Skeletal muscle satellite cell (primary cell): ENCODE measurements around the gene TINCR.

Experiments used
- H3K27me3 ChIP-seq: 2 replicates; pipeline ENCODE4 v1.7.0; 2013; ENCODE audit warnings: low read length; ENCODE audit not compliant: control insufficient read depth, insufficient read depth
- H3K36me3 ChIP-seq: 2 replicates; pipeline ENCODE4 v1.7.0; 2013; ENCODE audit warnings: mild to moderate bottlenecking, control low read depth, low read length; ENCODE audit not compliant: insufficient read depth
- H3K4me1 ChIP-seq: 2 replicates; pipeline ENCODE4 v1.7.0; 2013; ENCODE audit warnings: low read length; ENCODE audit not compliant: control insufficient read depth, insufficient read depth
- H3K4me2 ChIP-seq: 2 replicates; pipeline ENCODE4 v1.7.0; 2013; ENCODE audit warnings: mild to moderate bottlenecking, low read length
- H3K4me3 ChIP-seq: 2 replicates; pipeline ENCODE4 v1.7.0; 2013; ENCODE audit warnings: low read length
- H3K9ac ChIP-seq: 2 replicates; pipeline ENCODE4 v1.7.0; 2013; ENCODE audit warnings: mild to moderate bottlenecking, low read depth, low read length, moderate library complexity
- H3K9me3 ChIP-seq: replicated peaks from 2 replicates; pipeline ENCODE4 v1.7.0; 2013; ENCODE audit warnings: mild to moderate bottlenecking, control low read depth, low read length

The TINCR gene

DNA sequence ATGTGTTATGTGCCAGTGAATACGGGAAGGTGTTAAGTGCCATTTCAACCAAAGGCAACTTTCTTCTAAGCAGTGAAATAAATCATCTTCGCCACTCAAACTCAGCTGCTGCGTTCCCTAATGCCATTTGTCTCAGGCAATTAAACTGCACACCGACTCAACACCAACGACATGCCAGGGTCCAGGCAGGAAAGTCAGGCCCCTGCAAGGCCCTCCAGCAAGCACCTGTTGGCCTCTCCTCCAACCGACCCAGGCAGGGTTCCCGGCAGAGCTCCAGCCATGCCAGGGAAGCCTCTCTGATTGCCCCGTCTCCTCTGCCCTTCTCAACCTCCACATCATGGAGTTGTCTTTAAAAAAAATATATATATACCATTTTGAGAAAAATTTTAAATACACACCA is 33.0 kb upstream of the TINCR start:
- H3K4me1 ChIP-seq: peaks cover 4% of the 10 kb centered on the region
- no peak overlapping the region for H3K4me3 ChIP-seq
- peaks cover 80% of the 10 kb centered on the region for H3K36me3 ChIP-seq
- H3K4me2 ChIP-seq: no peak overlapping the region
- H3K9ac ChIP-seq: no peak overlapping the region
- H3K27me3 ChIP-seq: no peaks in the 10 kb centered on the region
- H3K9me3 ChIP-seq: no peaks in the 10 kb centered on the region

DNA sequence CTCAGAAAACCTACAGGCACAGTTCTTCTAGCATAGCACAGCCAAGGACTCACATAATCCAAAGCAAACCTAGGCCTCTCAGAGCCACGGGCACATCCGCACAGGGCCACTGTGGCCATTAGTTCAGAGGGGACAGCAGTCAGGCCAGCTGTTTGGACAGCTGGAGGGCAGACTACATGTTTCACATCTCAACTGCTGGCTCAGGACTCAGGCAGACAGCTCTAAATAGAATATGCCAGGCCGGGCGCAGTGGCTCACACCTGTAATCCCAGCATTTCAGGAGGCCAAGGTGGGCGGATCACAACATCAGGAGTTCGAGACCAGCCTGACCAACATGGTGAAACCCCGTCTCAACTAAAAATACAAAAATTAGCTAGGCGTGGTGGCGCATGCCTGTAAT is 28.0 kb upstream of the TINCR start:
- Histone ChIP-seq H3K27me3 (no peaks in the 10 kb centered on the region), H3K4me2 (no peak overlapping the region), H3K9ac (no peak overlapping the region), H3K36me3 (peaks cover 95% of the 10 kb centered on the region), H3K9me3 (no peaks in the 10 kb centered on the region), H3K4me3 (no peak overlapping the region), H3K4me1 (no peaks in the 10 kb centered on the region)

DNA sequence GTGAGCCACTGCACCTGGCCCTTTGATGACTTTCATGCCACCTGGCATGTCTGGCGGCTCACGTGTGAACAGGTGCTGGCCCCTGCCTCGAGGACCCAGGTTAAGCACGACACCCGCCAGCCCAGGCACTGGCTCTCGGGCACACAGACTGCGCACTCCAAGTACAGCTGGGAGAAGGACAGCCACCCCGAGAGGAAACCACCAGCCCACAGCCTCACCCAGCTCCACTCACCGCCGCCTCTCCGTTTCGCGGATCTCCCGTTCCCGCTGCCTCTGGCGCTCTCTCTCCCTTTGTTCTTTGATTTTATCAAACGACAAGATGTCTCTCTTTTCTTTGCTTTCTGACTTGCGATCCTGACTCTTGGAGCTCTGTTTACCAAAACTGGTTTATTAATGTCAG is 27.4 kb upstream of the TINCR start:
- H3K9ac ChIP-seq: no peak overlapping the region
- no peak overlapping the region for H3K4me3 ChIP-seq
- H3K27me3 ChIP-seq: no peaks in the 10 kb centered on the region
- H3K4me2 ChIP-seq: no peak overlapping the region
- H3K9me3 ChIP-seq: no peaks in the 10 kb centered on the region
- H3K4me1 ChIP-seq: no peaks in the 10 kb centered on the region
- H3K36me3 ChIP-seq: peaks cover 95% of the 10 kb centered on the region

DNA sequence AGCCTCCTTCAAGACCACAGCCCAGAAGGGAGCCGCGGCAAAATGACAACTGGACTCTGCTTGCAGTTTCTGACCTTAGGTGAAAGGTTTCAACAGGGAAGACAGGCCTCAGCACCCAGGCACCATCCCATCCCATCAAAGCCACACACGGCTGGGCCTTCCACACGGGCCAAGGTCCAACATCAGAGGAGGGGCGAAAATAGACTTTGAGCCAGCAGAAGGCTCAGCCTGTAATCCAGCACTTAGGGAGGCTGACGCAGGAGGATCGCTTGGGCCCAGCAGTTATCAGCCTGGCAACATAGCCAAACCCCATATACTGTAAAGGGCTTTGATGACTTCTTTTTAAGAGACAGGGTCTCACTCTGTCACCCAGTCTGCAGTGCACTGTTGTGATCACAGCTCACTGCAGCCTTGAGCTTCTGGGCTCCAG is 26.8 kb upstream of the TINCR start:
- H3K27me3 ChIP-seq: no peaks in the 10 kb centered on the region
- peaks cover 95% of the 10 kb centered on the region for H3K36me3 ChIP-seq

DNA sequence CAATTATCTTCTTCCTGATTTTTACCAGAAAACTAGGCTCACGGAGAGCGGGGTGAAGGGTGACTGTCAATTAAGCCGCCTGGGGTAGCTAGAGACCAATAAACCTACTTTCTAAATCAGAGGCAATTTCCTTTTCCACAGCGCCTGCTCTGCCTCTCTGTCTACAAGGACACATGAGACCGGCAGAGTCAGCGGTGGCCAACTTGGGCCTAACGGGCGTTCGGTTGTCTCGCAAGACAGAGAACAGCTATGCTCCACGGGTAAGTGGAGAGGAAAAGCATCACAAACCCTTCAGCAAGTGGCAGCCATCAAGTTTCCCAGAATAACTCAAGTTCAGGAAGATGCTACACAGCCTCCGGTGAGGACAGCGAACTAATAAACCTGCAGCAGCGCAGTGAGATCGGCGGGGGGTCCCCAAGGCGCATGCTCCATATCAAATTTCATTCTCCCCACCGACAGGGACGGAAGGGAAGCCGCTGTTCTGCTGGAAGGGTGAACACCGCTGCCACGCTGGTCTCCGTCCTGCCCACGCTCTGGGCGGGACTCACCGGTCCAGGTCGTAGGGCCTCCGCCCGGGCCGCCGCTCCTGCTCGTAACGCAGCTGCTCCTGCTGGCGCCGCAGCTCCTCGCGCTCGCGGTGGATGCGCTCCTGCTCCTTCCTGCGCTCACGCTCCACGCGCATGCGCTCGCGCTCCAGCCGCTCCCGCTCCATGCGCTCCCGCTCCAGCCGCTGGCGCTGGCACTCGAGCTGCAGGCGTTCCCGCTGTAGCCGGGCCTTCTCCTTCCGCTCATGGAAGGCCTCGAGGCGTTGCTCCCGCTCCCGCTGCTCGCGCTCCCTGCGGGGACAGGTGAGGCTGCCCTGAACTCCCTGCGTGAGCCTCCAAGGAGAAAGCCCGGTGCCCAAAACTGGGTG is 25.8 kb upstream of the TINCR start:
- Histone ChIP-seq H3K4me1 (no peaks in the 10 kb centered on the region), H3K9ac (no peak overlapping the region), H3K4me2 (no peak overlapping the region), H3K36me3 (peaks cover 95% of the 10 kb centered on the region), H3K27me3 (no peaks in the 10 kb centered on the region), H3K4me3 (no peak overlapping the region), H3K9me3 (no peaks in the 10 kb centered on the region)

More for the DNA sequence above, 26.8 kb upstream of the TINCR start:
- no peak overlapping the region for H3K4me3 ChIP-seq
- no peak overlapping the region for H3K4me2 ChIP-seq
- no peak overlapping the region for H3K9ac ChIP-seq
- no peaks in the 10 kb centered on the region for H3K4me1 ChIP-seq
- H3K9me3 ChIP-seq: no peaks in the 10 kb centered on the region

DNA sequence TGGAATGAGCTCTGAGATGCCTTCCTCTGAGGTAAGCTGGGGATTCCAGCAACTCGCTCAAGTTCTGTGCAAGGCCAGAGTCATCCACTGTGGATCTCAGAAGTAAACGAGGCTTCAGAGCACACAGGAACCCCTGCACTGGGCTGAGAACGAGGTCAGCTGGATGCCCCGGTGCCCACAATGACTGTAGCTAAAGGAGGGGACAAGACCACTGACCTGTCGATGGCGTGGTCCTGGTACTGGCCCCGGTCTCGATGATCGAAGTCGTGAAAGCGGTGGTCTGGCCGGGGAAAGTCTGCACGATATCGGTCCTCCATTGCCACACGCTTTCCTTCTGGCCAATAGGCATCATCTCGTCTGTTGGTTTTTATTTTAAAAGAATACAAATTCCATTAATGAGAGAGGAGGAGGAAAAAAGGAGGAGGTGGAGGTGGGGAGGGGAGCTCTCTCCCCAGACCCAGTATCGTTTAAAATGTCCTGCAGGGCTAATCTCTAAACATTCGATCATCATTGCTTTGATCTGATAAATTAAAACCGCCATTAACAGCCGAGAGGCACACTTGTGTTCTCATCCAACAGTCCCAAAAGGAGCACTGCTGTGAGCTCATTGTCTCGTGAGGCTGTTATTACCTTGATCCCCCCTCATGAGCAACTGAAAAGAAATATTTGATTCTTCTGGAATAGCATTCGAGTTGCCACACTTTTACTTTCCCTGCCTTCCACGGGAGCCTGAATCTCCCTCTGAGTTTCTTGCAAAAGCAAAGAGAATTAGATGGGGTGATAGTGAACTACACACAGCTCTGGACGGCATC is 25.0 kb upstream of the TINCR start:
- Histone ChIP-seq H3K36me3 (peaks cover 95% of the 10 kb centered on the region), H3K9ac (no peak overlapping the region), H3K9me3 (no peaks in the 10 kb centered on the region), H3K4me1 (no peaks in the 10 kb centered on the region), H3K27me3 (no peaks in the 10 kb centered on the region), H3K4me2 (no peak overlapping the region), H3K4me3 (no peak overlapping the region)

DNA sequence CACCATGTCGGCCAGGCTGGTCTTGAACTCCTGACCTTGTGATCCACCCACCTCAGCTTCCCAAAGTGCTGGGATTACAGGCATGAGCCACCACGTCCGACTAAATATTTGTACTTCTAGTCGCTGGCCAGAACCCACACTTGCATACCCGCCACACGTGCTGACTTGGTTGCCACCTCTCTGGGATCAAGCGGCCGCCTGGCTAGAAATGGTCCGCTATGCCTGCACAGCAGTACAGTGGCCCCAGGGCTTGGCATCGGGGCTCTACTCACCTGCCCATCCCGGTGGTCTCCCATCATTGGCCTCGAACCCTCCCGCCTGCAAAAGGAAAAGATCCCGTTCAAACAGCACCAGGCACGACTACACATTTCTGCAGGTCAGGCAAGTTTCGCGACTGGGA is 23.7 kb upstream of the TINCR start:
- Histone ChIP-seq H3K27me3 (no peaks in the 10 kb centered on the region), H3K4me2 (no peak overlapping the region), H3K4me3 (no peak overlapping the region), H3K9ac (no peak overlapping the region), H3K36me3 (peaks cover 96% of the 10 kb centered on the region), H3K9me3 (no peaks in the 10 kb centered on the region), H3K4me1 (peaks cover 3% of the 10 kb centered on the region)

DNA sequence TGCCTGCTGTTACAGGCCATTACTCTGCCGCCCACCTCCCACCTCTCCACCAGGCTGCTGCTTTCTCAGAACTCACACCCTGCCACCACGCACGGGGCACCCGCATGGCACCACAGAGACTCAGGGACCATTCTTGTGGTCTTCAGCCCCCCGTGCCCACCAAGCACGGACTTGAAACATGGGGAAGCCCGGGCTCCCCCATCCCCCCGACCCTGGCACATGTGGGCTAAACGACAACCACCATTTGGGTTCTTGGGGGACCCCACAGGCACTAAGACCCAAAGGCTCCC is 23.1 kb upstream of the TINCR start:
- H3K4me1 ChIP-seq: peaks cover 10% of the 10 kb centered on the region
- peaks cover 90% of the 10 kb centered on the region for H3K36me3 ChIP-seq
- no peak overlapping the region for H3K9ac ChIP-seq

DNA sequence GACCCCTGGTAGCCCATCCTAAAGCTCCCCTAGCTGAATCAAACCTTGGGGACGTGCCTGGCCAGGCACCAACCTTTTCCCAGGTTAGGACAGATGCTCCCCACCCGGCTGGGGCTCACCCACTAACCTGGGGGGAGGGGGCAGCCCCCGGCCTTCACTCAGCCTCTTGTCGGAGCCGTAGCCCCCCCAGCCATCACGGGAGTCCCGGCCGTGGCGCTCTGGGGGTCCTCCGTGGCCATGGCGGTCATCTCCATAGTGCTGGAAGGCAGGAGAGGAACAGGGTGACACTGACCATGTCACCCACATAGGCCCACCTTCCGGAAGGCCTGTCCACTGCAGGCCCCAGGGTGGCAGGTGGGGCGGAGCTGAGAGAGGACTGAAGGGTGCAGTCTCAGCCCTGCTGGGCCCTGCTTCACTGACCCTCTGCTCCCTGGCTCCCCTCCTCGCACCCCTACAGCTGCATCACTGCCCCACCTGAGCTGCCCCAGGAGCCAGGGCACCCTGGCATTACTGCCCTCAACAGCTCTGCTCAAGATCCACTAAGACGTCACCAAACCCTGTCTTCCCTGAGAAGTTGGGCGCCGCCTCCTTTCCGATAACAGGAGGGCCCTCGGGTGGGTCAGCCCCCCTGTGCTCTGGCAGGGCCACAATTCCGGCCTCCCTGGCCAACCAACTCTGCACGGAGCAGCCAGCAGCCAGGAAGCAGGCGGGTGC is 22.6 kb upstream of the TINCR start:
- H3K4me3 ChIP-seq: no peak overlapping the region
- no peak overlapping the region for H3K4me2 ChIP-seq
- H3K9me3 ChIP-seq: no peaks in the 10 kb centered on the region
- no peaks in the 10 kb centered on the region for H3K27me3 ChIP-seq
- H3K36me3 ChIP-seq: peaks cover 85% of the 10 kb centered on the region
- peaks cover 15% of the 10 kb centered on the region for H3K4me1 ChIP-seq
- H3K9ac ChIP-seq: no peak overlapping the region

More for the DNA sequence above, 23.1 kb upstream of the TINCR start:
- Histone ChIP-seq H3K9me3 (no peaks in the 10 kb centered on the region), H3K4me3 (no peak overlapping the region), H3K4me2 (no peak overlapping the region), H3K27me3 (no peaks in the 10 kb centered on the region)

DNA sequence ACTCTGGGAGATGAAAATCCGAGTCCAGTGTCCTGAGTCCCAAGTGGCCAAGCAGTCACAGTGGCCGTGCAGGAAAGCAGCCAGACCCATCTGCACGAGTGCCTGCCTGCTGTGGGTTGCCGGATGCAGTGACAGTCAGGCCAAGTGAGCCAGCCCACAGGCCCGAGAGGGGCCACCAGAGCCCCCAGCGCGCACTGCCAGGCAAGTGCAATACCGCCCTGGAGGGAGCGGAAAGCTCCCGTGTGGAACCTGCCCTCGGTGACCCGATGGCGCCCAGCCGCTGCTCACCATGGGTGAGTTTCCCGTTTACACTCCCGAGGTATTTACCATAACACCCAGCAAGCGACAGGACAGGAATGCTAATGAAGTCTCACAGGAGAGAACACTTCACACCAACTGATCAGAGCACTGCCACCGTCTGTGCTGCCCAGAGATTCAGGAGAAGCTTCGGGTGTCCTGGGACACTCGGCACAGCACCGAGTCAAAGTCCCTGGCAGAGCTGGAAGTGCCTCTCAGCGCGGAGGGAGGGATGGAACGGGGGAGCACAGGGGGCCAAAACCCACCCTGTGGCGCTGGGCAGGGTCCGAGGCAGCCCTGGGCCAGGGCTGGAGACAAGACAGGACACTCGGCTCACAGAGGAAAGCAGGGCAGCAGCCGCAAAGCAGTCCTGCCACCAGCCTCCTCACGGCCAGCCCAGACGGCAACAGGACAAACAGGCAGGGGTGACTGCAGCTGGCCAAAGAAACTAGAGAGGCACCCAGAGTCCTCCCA is 21.3 kb upstream of the TINCR start:
- Histone ChIP-seq H3K27me3 (no peaks in the 10 kb centered on the region), H3K4me1 (peaks cover 18% of the 10 kb centered on the region), H3K4me2 (no peak overlapping the region), H3K4me3 (no peak overlapping the region), H3K36me3 (peaks cover 73% of the 10 kb centered on the region), H3K9ac (no peak overlapping the region), H3K9me3 (no peaks in the 10 kb centered on the region)

DNA sequence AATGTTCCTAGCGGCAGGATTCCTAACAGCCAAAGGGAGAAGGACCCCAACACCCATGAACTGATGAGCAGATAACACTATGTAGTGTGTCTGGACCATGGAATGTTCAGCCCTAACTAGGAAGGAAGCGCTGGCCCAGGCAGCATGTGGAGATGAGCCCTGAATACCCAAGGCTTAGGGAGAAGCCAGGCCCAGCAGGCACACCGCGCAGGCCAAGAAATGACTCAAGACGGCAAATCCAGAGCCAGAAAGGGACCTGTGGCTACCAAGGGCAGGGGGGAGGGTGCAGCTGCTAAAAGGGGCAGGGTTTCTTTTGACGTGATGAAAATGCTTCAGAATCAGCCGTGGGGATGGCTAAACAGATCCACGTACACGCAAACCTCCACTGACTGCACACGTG is 20.7 kb upstream of the TINCR start:
- Histone ChIP-seq H3K36me3 (peaks cover 67% of the 10 kb centered on the region), H3K4me2 (no peak overlapping the region), H3K9me3 (no peaks in the 10 kb centered on the region), H3K9ac (no peak overlapping the region), H3K27me3 (no peaks in the 10 kb centered on the region), H3K4me3 (no peak overlapping the region), H3K4me1 (peaks cover 18% of the 10 kb centered on the region)
